ENCODE measurements around the gene CNMD.

GRCh38 chr13:52780092-52780491, 40.5 kb upstream of the CNMD start:
- TF ChIP-seq CTCF (conservative IDR thresholded peaks at IDR 0.05; ENCODE audit: low read length) (no peak), EZH2phosphoT487 (IDR thresholded peaks at IDR 0.05; ENCODE audit: borderline replicate concordance, low read depth, low read length) (no peak)
